Measurements from ENCODE around the gene GSDMA. TPM values are rescaled to one million over a fixed set of nuclear protein-coding genes. Genes with fewer than 3 reads are reported as not detected.

Gene GSDMA
- total and polyA plus RNA-seq, 10 of the 15 experiments (the other 5 are each of a cell fraction or from before 2014, with no cell fraction given) = 0.04 to 0.11 TPM; not detected in 8

GRCh38 chr17:39980351-39981206 lies 17.8 kb downstream of the GSDMA start, which contains the start of gene PSMD3 (continued):
- peak; percentile 34; the same call in 1 of the 2 replicates for TF ChIP-seq IRF4 (IDR thresholded peaks at IDR 0.05; ENCODE audit: low read depth, low read length)
- TF ChIP-seq NR2C2 (IDR thresholded peaks at IDR 0.05; ENCODE audit: borderline replicate concordance, control insufficient read depth, insufficient read length, low read depth) = peak; percentile 99
- peak in 1 of 2 experiments; percentile 53; a peak in 1 of 3 replicates for TF ChIP-seq EGR1 (IDR thresholded peaks at IDR 0.05; ENCODE audit: borderline replicate concordance in 1 of 2, low read depth in 2 of 2, low read length in 2 of 2)
- TF ChIP-seq SP1 (IDR thresholded peaks at IDR 0.05; ENCODE audit: low read depth, low read length) = peak; percentile 78
- TF ChIP-seq POU2F2 (IDR thresholded peaks at IDR 0.05; ENCODE audit: borderline replicate concordance, low read depth, low read length) = peak; percentile 73; the same call in 2 of the 3 replicates
- peak; percentile 85 for TF ChIP-seq SIN3A (IDR thresholded peaks at IDR 0.05; ENCODE audit: low read depth, low read length)
- TF ChIP-seq STAT3 (IDR thresholded peaks at IDR 0.05; ENCODE audit: low read depth, low read length) = no peak

GRCh38 chr17:39981207-39981741 lies 18.5 kb downstream of the GSDMA start:
- peaks cover 34% of the 10 kb centered on the region for H3K79me2 ChIP-seq (ENCODE audit: control insufficient read depth, insufficient read depth, low read length)
- H3K4me2 ChIP-seq (ENCODE audit: control insufficient read depth, insufficient read depth) = peak overlapping the region; percentile 94
- peaks cover 6% of the 10 kb centered on the region for H3K4me1 ChIP-seq (ENCODE audit: control insufficient read depth, insufficient read depth, low read length)
- RAD21 ChIA-PET (ENCODE audit: unreplicated experiment) = interaction anchor here (0.7 to 5.0 kb wide), 25 partner anchors 23 to 360 kb away, joined by 3 to 44 read pairs (median 5); partner anchors contain the start of genes IKZF3 and WIPF2
- DNase-seq (ENCODE audit: low read depth, low spot score) = no peak
- peak overlapping the region; percentile 96 for H3K9ac ChIP-seq (ENCODE audit: control insufficient read depth, insufficient read depth, low read length)
- peaks cover 13 to 20% of the 10 kb centered on the region in 2 experiments; a peak in 3 of 4 replicates for H3K36me3 ChIP-seq (ENCODE audit: control insufficient read depth in 2 of 2, insufficient read depth in 2 of 2, low read length in 1 of 2)
- no peak; the same call in 2 of the 3 replicates for ATAC-seq
- no peaks in the 10 kb centered on the region; a peak in 1 of 4 replicates for H3K27me3 ChIP-seq (replicated peaks in 1 of 2; ENCODE audit: control insufficient read depth in 2 of 2, insufficient read depth in 2 of 2, low read length in 1 of 2)
- intact Hi-C loops (cut with micrococcal nuclease; ENCODE audit: unreplicated experiment) (loop anchor here (2.0 to 5.0 kb wide), 3 partner anchors 54 to 224 kb away; partner anchors contain the start of genes LRRC3C and ORMDL3), in situ Hi-C loops (cut with MboI) (loop anchor here (5.0 kb wide), 1 partner anchor 359 kb away; no protein-coding TSS in a partner anchor)
- peak overlapping the region; percentile 19; the same call in 1 of the 2 replicates for H2AFZ ChIP-seq (ENCODE audit: control insufficient read depth, low read depth, low read length)
- WGBS (ENCODE audit: insufficient coverage, insufficient replicate concordance, low lambda C conversion rate, missing lambda C conversion rate) = 1% methylated on average over 12 of the region's 15 CpGs
- no peak for FAIRE-seq
- SMC1A ChIA-PET (ENCODE audit: uncharacterized antibody, unreplicated experiment) = interaction anchor here (0.8 to 6.0 kb wide), 13 partner anchors 11 to 362 kb away, joined by 3 to 38 read pairs (median 5); no protein-coding TSS in a partner anchor
- no peaks in the 10 kb centered on the region for H3K9me3 ChIP-seq (replicated peaks; ENCODE audit: control insufficient read depth, insufficient read depth, low read length)
- CTCF ChIA-PET = interaction anchor here (0.6 to 9.0 kb wide), 26 partner anchors 12 to 434 kb away, joined by 3 to 120 read pairs (median 6); partner anchors contain the start of genes GSDMA, NR1D1 and PGAP3
- POLR2A ChIA-PET = interaction anchor here (0.9 to 2.1 kb wide), 15 partner anchors 23 to 211 kb away, joined by 3 to 20 read pairs (median 4); partner anchors contain the start of gene GSDMB
- H3K27ac ChIP-seq (ENCODE audit: control insufficient read depth, insufficient read depth) = peak overlapping the region; percentile 90
- BruUV-seq (replicated peaks) = TSS peak; percentile 68
- no peaks in the 10 kb centered on the region for H4K20me1 ChIP-seq (ENCODE audit: control insufficient read depth, insufficient read depth)
- H3K4me3 ChIP-seq = peak overlapping the region; percentile 90
- TF ChIP-seq CTCF (IDR thresholded peaks at IDR 0.05 in 2 of 3, conservative IDR thresholded peaks at IDR 0.05 in 1 of 3; ENCODE audit: control insufficient read depth in 2 of 3, extremely low read depth in 1 of 3, insufficient read depth in 1 of 3, low read depth in 3 of 3, low read length in 3 of 3) (0 out of 6 replicates have a peak, but pooled peaks of 1 of the 3 experiments have one; percentile 10), ZBTB4 (CRISPR knock-in tag; IDR thresholded peaks at IDR 0.05) (no peak), E2F4 (IDR thresholded peaks at IDR 0.05; ENCODE audit: low read depth, low read length) (no peak), POLR2AphosphoS5 (IDR thresholded peaks at IDR 0.05; ENCODE audit: low read length) (0 out of 2 replicates have a peak, but pooled peaks have one; percentile 24)

Measured in GM12878 (cell line).